Loucy (cell line): ENCODE measurements around the gene KIAA0825.
A peak's percentile ranks its signal among the peaks of the same experiment; 100 is the strongest.

ENCODE experiments used
- H2AFZ ChIP-seq: fragments of 200-600 bp; sonication (generic); 2 replicates; pipeline ENCODE4 v1.6.0; 2016; ENCODE audit warnings: antibody characterized with exemption, mild to moderate bottlenecking, low read length, moderate library complexity
- H3F3A ChIP-seq: fragments of 200-600 bp; 2 replicates; pipeline ENCODE4 v1.6.0; 2016; ENCODE audit warnings: antibody characterized with exemption, low read depth, mild to moderate bottlenecking
- H3K27me3 ChIP-seq: fragments of 200-600 bp; sonication (generic); 2 replicates; pipeline ENCODE4 v1.6.1; 2014; ENCODE audit warnings: low read length, mild to moderate bottlenecking; ENCODE audit not compliant: insufficient read depth, poor library complexity, severe bottlenecking
- H3K36me3 ChIP-seq: fragments of 200-600 bp; sonication (generic); 2 replicates; pipeline ENCODE4 v1.6.1; 2016; ENCODE audit warnings: low read length; ENCODE audit not compliant: insufficient read depth
- H3K4me1 ChIP-seq: fragments of 200-600 bp; sonication (generic); 2 replicates; pipeline ENCODE4 v1.5.1; 2014; ENCODE audit warnings: low read length, mild to moderate bottlenecking; ENCODE audit not compliant: insufficient read depth, poor library complexity, severe bottlenecking
- H3K4me2 ChIP-seq: fragments of 200-600 bp; sonication (generic); 2 replicates; pipeline ENCODE4 v1.6.0; 2014; ENCODE audit warnings: antibody characterized with exemption, low read length, low read depth, mild to moderate bottlenecking; ENCODE audit not compliant: poor library complexity, severe bottlenecking
- H3K4me3 ChIP-seq: fragments of 200-600 bp; sonication (generic); 2 replicates; pipeline ENCODE4 v1.5.1; 2014; ENCODE audit warnings: low read length, mild to moderate bottlenecking, mixed read lengths; ENCODE audit not compliant: poor library complexity, severe bottlenecking
- H3K79me2 ChIP-seq: fragments of 200-600 bp; sonication (generic); 2 replicates; pipeline ENCODE4 v1.6.1; 2014; ENCODE audit warnings: low read length; ENCODE audit not compliant: insufficient read depth
- H3K9ac ChIP-seq: fragments of 200-600 bp; sonication (generic); 2 replicates; pipeline ENCODE4 v1.6.0; 2014; ENCODE audit warnings: mild to moderate bottlenecking, low read depth, low read length, moderate library complexity; ENCODE audit not compliant: poor library complexity, severe bottlenecking
- H3K9me2 ChIP-seq: fragments of 200-600 bp; sonication (generic); replicated peaks from 2 replicates; pipeline ENCODE4 v1.6.1; 2016; ENCODE audit warnings: low read depth, low read length, mixed read lengths
- H3K9me3 ChIP-seq: fragments of 200-600 bp; sonication (generic); 2 replicates; pipeline ENCODE4 v1.6.1; 2014; ENCODE audit warnings: mild to moderate bottlenecking, antibody characterized with exemption, low read length, low read depth; ENCODE audit not compliant: insufficient read depth
- H4K20me1 ChIP-seq: fragments of 200-600 bp; sonication (generic); 2 replicates; pipeline ENCODE4 v1.6.0; 2014; ENCODE audit warnings: antibody characterized with exemption, low read length, mild to moderate bottlenecking; ENCODE audit not compliant: insufficient read depth, poor library complexity, severe bottlenecking
- CTCF ChIP-seq: fragments of 200-600 bp; sonication (generic); conservative IDR thresholded peaks from 2 replicates; pipeline ENCODE4 v1.5.1; 2014; ENCODE audit warnings: mild to moderate bottlenecking, antibody characterized with exemption, low read length
- EZH2phosphoT487 ChIP-seq: fragments of 200-600 bp; IDR thresholded peaks from 2 replicates; pipeline ENCODE4 v1.6.1; 2018; ENCODE audit warnings: antibody characterized with exemption, mild to moderate bottlenecking, moderate library complexity, borderline replicate concordance

The KIAA0825 gene

DNA sequence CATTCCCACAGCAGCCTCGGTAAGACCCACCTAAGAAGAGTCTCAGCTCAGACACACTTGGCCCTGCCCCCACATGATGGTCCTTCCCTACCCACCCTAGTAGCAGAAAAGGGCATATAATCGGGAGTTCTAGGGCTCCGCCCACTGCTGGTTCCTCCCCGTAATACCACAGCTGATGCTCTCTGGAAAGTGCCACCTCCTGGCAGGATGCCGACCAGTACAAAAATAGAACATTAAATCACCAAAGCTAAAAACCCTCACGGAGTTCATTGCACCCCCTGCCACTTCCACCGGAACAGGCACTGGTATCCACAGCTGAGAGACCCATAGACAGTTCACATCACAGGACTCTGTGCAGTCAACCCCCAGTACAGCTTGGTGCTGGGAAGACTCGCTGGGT is 271.3 kb downstream of the KIAA0825 start:
- no peak for TF ChIP-seq CTCF
- no peak for TF ChIP-seq EZH2phosphoT487
- H3K4me2 ChIP-seq: no peak overlapping the region
- H3K27me3 ChIP-seq: no peaks in the 10 kb centered on the region
- H2AFZ ChIP-seq: no peak overlapping the region
- H3K79me2 ChIP-seq: no peaks in the 10 kb centered on the region
- H3K9ac ChIP-seq: no peak overlapping the region
- no peaks in the 10 kb centered on the region for H3K9me3 ChIP-seq
- no peaks in the 10 kb centered on the region for H3K36me3 ChIP-seq
- peaks cover 8% of the 10 kb centered on the region for H3K4me1 ChIP-seq
- H3K4me3 ChIP-seq: no peak overlapping the region
- no peaks in the 10 kb centered on the region for H3F3A ChIP-seq
- no peaks in the 10 kb centered on the region for H3K9me2 ChIP-seq
- no peaks in the 10 kb centered on the region for H4K20me1 ChIP-seq

GRCh38 chr5:94345257-94345656 is 273.1 kb downstream of the KIAA0825 start:
- H3K4me1 ChIP-seq: peaks cover 8% of the 10 kb centered on the region
- H3K79me2 ChIP-seq: no peaks in the 10 kb centered on the region
- peak overlapping the region; percentile 2 for H3K4me2 ChIP-seq
- H4K20me1 ChIP-seq: no peaks in the 10 kb centered on the region
- H2AFZ ChIP-seq: no peak overlapping the region
- H3K36me3 ChIP-seq: no peaks in the 10 kb centered on the region
- no peak overlapping the region for H3K4me3 ChIP-seq
- H3K9me2 ChIP-seq: no peaks in the 10 kb centered on the region
- no peaks in the 10 kb centered on the region for H3K9me3 ChIP-seq
- no peaks in the 10 kb centered on the region for H3K27me3 ChIP-seq
- H3K9ac ChIP-seq: no peak overlapping the region
- TF ChIP-seq CTCF (no peak), EZH2phosphoT487 (no peak)
- no peaks in the 10 kb centered on the region for H3F3A ChIP-seq

DNA sequence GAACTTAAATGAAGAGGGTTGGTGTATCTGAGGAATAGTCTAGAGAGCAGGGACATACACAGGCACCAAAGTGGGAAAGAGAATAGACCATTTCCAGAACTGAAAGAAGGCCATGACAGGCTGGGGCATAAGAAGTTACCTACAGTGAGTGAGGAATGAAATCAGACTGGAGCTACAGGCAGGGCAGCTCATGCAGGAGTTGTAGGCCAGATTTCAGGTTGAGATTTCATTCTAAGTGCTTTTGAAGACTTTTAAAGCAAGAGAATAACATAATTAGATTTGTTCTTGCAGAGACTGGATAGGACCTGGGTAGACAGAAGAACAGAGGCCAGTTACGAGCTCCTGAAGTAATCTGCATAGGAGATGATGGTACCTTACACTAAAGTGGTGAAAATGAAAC is 280.8 kb downstream of the KIAA0825 start:
- no peak overlapping the region for H3K9ac ChIP-seq
- no peak overlapping the region for H3K4me3 ChIP-seq
- H3K4me1 ChIP-seq: no peaks in the 10 kb centered on the region
- no peaks in the 10 kb centered on the region for H3K79me2 ChIP-seq
- no peak for TF ChIP-seq EZH2phosphoT487
- TF ChIP-seq CTCF: no peak
- no peak overlapping the region for H3K4me2 ChIP-seq
- no peaks in the 10 kb centered on the region for H3K36me3 ChIP-seq
- no peaks in the 10 kb centered on the region for H3K27me3 ChIP-seq
- no peak overlapping the region for H2AFZ ChIP-seq
- no peaks in the 10 kb centered on the region for H4K20me1 ChIP-seq
- no peaks in the 10 kb centered on the region for H3K9me3 ChIP-seq
- H3K9me2 ChIP-seq: no peaks in the 10 kb centered on the region
- H3F3A ChIP-seq: no peaks in the 10 kb centered on the region
